MCF 10A (cell line): ENCODE data around the gene KBTBD4. TPM values are rescaled to one million over a fixed set of nuclear protein-coding genes. Genes with fewer than 3 reads are reported as not detected.
"Not testable (repeated sequence)": the region's sequence is repeated elsewhere in the genome, so short reads cannot be mapped to it uniquely, and the experiment has no call there.

Experiments used
- BruUV-seq: library from RNA; stranded (reverse); fragments of 400-500 nt; replicated peaks from 2 replicates; lab custom pipeline; 2021; lab: Mats Ljungman, UMichigan
- CTCF ChIA-PET: fragments of 300-600 bp; sonication (Branson Sonifier 250); formaldehyde crosslinking; extraction: SDS; loops from one replicate; lab custom pipeline; 2021; ENCODE audit warnings: antibody characterized with exemption, inconsistent platforms; lab: Yijun Ruan, JAX
- POLR2A ChIA-PET: fragments of 300-600, 350-650 bp; sonication (Branson Sonifier 250); formaldehyde crosslinking; extraction: SDS; loops from one replicate; lab custom pipeline; 2020; ENCODE audit warnings: antibody characterized with exemption, inconsistent platforms; lab: Yijun Ruan, JAX
- DNase-seq: peaks from one replicate; pipeline ENCODE4 v3.0.0-alpha.2; 2018; ENCODE audit not compliant: unreplicated experiment
- H3K27ac Mint-ChIP-seq: one replicate; pipeline ENCODE4 v1.8.0; 2022; ENCODE audit warnings: mild to moderate bottlenecking, low read depth, mixed read lengths; ENCODE audit not compliant: unreplicated experiment
- H3K27me3 Mint-ChIP-seq: one replicate; pipeline ENCODE4 v1.8.0; 2022; ENCODE audit warnings: mixed read lengths; ENCODE audit not compliant: insufficient read depth, unreplicated experiment
- H3K36me3 Mint-ChIP-seq: one replicate; pipeline ENCODE4 v1.8.0; 2022; ENCODE audit warnings: mild to moderate bottlenecking, moderate library complexity, mixed read lengths; ENCODE audit not compliant: insufficient read depth, unreplicated experiment
- H3K4me1 Mint-ChIP-seq: one replicate; pipeline ENCODE4 v1.8.0; 2022; ENCODE audit warnings: mixed read lengths; ENCODE audit not compliant: insufficient read depth, unreplicated experiment
- H3K4me3 Mint-ChIP-seq: one replicate; pipeline ENCODE4 v1.8.0; 2022; ENCODE audit warnings: mild to moderate bottlenecking, moderate library complexity, mixed read lengths; ENCODE audit not compliant: unreplicated experiment
- H3K9me3 Mint-ChIP-seq: one replicate; pipeline ENCODE4 v1.8.0; 2022; ENCODE audit warnings: mixed read lengths; ENCODE audit not compliant: unreplicated experiment
- CTCF ChIP-seq: fragments of 200-600 bp; IDR thresholded peaks from one replicate; pipeline ENCODE4 v1.8.0; 2022; ENCODE audit warnings: antibody characterized with exemption, mild to moderate bottlenecking; ENCODE audit not compliant: unreplicated experiment
- intact Hi-C: fragments of 100-400 bp; cut with micrococcal nuclease; formaldehyde crosslinking; loops from 2 replicates; pipeline ENCODE4 v1.14.1; 2022
- total RNA-seq: library from RNA; stranded (reverse); gene quantifications from 2 replicates; pipeline ENCODE4 v1.2.3, GENCODE V29; 2022

KBTBD4 gene
- total RNA-seq, 1 experiment from 2014 or later, result 8.4 TPM

- no peak overlapping the region for H3K4me3 Mint-ChIP-seq
- ChIA-PET POLR2A (interaction anchor here (0.6 to 1.3 kb wide), 3 partner anchors 22 to 35 kb away, joined by 3 to 4 read pairs (median 4); partner anchors contain the start of gene CELF1), CTCF (no interaction called here)
- peak overlapping the region; percentile 82 for H3K27ac Mint-ChIP-seq
- H3K9me3 Mint-ChIP-seq, result no peaks in the 10 kb centered on the region
- DNase-seq, result no peak
- no peak for TF ChIP-seq CTCF
- intact Hi-C loops, result no loop called here
- peaks cover 19% of the 10 kb centered on the region for H3K36me3 Mint-ChIP-seq
- peaks cover 20% of the 10 kb centered on the region for H3K4me1 Mint-ChIP-seq
- H3K27me3 Mint-ChIP-seq, result no peaks in the 10 kb centered on the region
- no TSS peak for BruUV-seq
Measured at GRCh38 chr11:47529951-47530350, 48.8 kb downstream of the KBTBD4 start.

GRCh38 chr11:47527186-47527585, 51.6 kb downstream of the KBTBD4 start:
- Mint-ChIP-seq H3K9me3 (no peaks in the 10 kb centered on the region), H3K4me1 (peaks cover 33% of the 10 kb centered on the region), H3K36me3 (peaks cover 15% of the 10 kb centered on the region), H3K4me3 (no peak overlapping the region), H3K27me3 (no peaks in the 10 kb centered on the region), H3K27ac (no peak overlapping the region)
- no TSS peak for BruUV-seq
- intact Hi-C loops, result no loop called here
- ChIA-PET POLR2A (interaction anchor here (1.1 to 2.0 kb wide), 3 partner anchors 9 to 13 kb away, joined by 3 to 8 read pairs (median 6); no protein-coding TSS in a partner anchor), CTCF (interaction anchor here (0.6 to 1.2 kb wide), 3 partner anchors 13 to 51 kb away, joined by 4 to 5 read pairs (median 5); no protein-coding TSS in a partner anchor)
- no peak for TF ChIP-seq CTCF
- DNase-seq, result no peak

GRCh38 chr11:47526032-47526431, 52.7 kb downstream of the KBTBD4 start:
- CTCF ChIA-PET, BruUV-seq, H3K9me3 Mint-ChIP-seq, H3K27me3 Mint-ChIP-seq, intact Hi-C loops, H3K4me3 Mint-ChIP-seq, DNase-seq: not testable (repeated sequence)
- peak overlapping the region; percentile 70 for H3K27ac Mint-ChIP-seq
- POLR2A ChIA-PET, result interaction anchor here (0.6 to 3.5 kb wide), 2 partner anchors 13 to 31 kb away, joined by 3 to 40 read pairs; no protein-coding TSS in a partner anchor
- peaks cover 15% of the 10 kb centered on the region for H3K36me3 Mint-ChIP-seq
- H3K4me1 Mint-ChIP-seq, result peaks cover 33% of the 10 kb centered on the region

GRCh38 chr11:47524291-47524874, 54.4 kb downstream of the KBTBD4 start:
- no TSS peak for BruUV-seq
- Mint-ChIP-seq H3K4me3 (no peak overlapping the region), H3K4me1 (peaks cover 32% of the 10 kb centered on the region), H3K27me3 (no peaks in the 10 kb centered on the region), H3K36me3 (peaks cover 19% of the 10 kb centered on the region), H3K27ac (peak overlapping the region; percentile 47), H3K9me3 (no peaks in the 10 kb centered on the region)
- POLR2A ChIA-PET, result interaction anchor here (0.7 to 5.2 kb wide), 9 partner anchors 9 to 57 kb away, joined by 3 to 44 read pairs (median 4); no protein-coding TSS in a partner anchor
- intact Hi-C loops, result no loop called here
- no peak for TF ChIP-seq CTCF
- CTCF ChIA-PET, result interaction anchor here (0.6 to 1.2 kb wide), 5 partner anchors 14 to 150 kb away, joined by 3 to 5 read pairs (median 3); no protein-coding TSS in a partner anchor
- peak; percentile 22 for DNase-seq
